HG03521 (cell line): ENCODE results near the gene NRGN.
"Not testable (repeated sequence)": the region's sequence is repeated elsewhere in the genome, so short reads cannot be mapped to it uniquely, and the experiment has no call there.

Experiments
- ATAC-seq: cut with Tn5 transposase; IDR thresholded peaks from one replicate; pipeline ENCODE4 v1.9.1; 2021; ENCODE audit warnings: mild to moderate bottlenecking, moderate library complexity; ENCODE audit not compliant: unreplicated experiment

Gene NRGN

GRCh38 chr11:124756033-124756752 lies 16.5 kb downstream of the NRGN start:
- no peak for ATAC-seq

GRCh38 chr11:124756753-124757227 lies 17.0 kb downstream of the NRGN start:
- ATAC-seq = no peak

- ATAC-seq = no peak
These were observed 17.6 kb downstream of the NRGN start for GRCh38 chr11:124757320-124757719.

- peak; percentile 37 for ATAC-seq
These were observed 18.9 kb downstream of the NRGN start for GRCh38 chr11:124758355-124759265.

- no peak for ATAC-seq
These were observed 19.8 kb downstream of the NRGN start for GRCh38 chr11:124759266-124760204.

GRCh38 chr11:124760205-124760652 lies 20.5 kb downstream of the NRGN start:
- ATAC-seq = no peak

GRCh38 chr11:124760806-124761205 lies 21.1 kb downstream of the NRGN start:
- no peak for ATAC-seq

GRCh38 chr11:124761301-124762104 lies 21.8 kb downstream of the NRGN start:
- ATAC-seq = no peak

- ATAC-seq = peak; percentile 66
These were observed 22.4 kb downstream of the NRGN start, which contains the start of gene ESAM for GRCh38 chr11:124762105-124762623. ESAM (minus strand) TSS chr11:124762290; CDS start chr11:124762154, 136 bp downstream.

- ATAC-seq = peak; percentile 2
These were observed 22.9 kb downstream of the NRGN start for GRCh38 chr11:124762624-124763155.

- no peak for ATAC-seq
These were observed 23.6 kb downstream of the NRGN start for GRCh38 chr11:124763156-124763947.

- no peak for ATAC-seq
These were observed 26.4 kb downstream of the NRGN start for GRCh38 chr11:124766156-124766555.

GRCh38 chr11:124768914-124769313 lies 29.2 kb downstream of the NRGN start:
- ATAC-seq = no peak

GRCh38 chr11:124769806-124770774 lies 30.3 kb downstream of the NRGN start:
- ATAC-seq = no peak

- not testable (repeated sequence) for ATAC-seq
These were observed 31.2 kb downstream of the NRGN start for GRCh38 chr11:124770959-124771358.

GRCh38 chr11:124776865-124777645 lies 37.3 kb downstream of the NRGN start:
- ATAC-seq = no peak
